ENCODE results near the gene F10.

- TF ChIP-seq, protein P1, sequence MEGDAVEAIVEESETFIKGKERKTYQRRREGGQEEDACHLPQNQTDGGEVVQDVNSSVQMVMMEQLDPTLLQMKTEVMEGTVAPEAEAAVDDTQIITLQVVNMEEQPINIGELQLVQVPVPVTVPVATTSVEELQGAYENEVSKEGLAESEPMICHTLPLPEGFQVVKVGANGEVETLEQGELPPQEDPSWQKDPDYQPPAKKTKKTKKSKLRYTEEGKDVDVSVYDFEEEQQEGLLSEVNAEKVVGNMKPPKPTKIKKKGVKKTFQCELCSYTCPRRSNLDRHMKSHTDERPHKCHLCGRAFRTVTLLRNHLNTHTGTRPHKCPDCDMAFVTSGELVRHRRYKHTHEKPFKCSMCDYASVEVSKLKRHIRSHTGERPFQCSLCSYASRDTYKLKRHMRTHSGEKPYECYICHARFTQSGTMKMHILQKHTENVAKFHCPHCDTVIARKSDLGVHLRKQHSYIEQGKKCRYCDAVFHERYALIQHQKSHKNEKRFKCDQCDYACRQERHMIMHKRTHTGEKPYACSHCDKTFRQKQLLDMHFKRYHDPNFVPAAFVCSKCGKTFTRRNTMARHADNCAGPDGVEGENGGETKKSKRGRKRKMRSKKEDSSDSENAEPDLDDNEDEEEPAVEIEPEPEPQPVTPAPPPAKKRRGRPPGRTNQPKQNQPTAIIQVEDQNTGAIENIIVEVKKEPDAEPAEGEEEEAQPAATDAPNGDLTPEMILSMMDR (IDR thresholded peaks at IDR 0.05): no peak
- TF ChIP-seq POLR2A (IDR thresholded peaks at IDR 0.05): no peak
These were observed 17.0 kb downstream of the F10 start for GRCh38 chr13:113139577-113139976.

All from heart left ventricle (tissue), 13 donors.